ENCODE data around the gene ZBTB3. TPM values are rescaled to one million over a fixed set of nuclear protein-coding genes. Genes with fewer than 3 reads are reported as not detected.
A peak's percentile ranks its signal among the peaks of the same experiment; 100 is the strongest.

Gene ZBTB3
- total RNA-seq, 2 experiments from 2014 or later = 9.8 to 11.8 TPM

DNA sequence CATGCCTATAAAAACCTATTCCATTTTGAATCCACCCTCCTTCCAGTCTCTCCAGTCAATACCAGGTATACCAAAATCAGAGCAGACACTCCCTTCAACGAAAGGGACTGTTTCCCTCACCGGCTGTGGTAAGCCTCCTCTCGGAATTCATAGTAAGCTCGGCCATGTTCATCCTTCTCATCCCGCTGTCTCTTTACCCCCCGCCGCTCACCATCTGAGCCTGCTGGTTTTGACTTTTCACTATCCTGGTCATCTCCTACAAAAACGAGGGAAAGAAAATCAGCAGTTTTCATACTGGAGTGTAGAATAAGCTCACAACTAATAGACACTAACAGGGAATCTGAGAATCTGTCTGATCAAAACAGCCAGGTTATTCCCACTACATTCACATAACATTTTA lies 29.8 kb downstream of the ZBTB3 start:
- no peak for DNase-seq
- Mint-ChIP-seq H3K4me1 (ENCODE audit: low read depth) (peaks cover 46% of the 10 kb centered on the region), H3K4me3 (peak overlapping the region; percentile 95), H3K36me3 (ENCODE audit: low read depth) (peaks cover 76% of the 10 kb centered on the region), H3K9me3 (no peaks in the 10 kb centered on the region), H3K27me3 (no peaks in the 10 kb centered on the region), H3K27ac (peak overlapping the region; percentile 54)
- ChIA-PET CTCF (interaction anchor here (1.0 to 2.3 kb wide), 6 partner anchors 9 to 62 kb away, joined by 3 to 10 read pairs (median 4); no protein-coding TSS in a partner anchor), POLR2A (interaction anchor here (0.6 to 7.5 kb wide), 15 partner anchors 8 to 157 kb away, joined by 3 to 75 read pairs (median 4); partner anchors contain the start of genes C11orf98, CSKMT, LBHD1 and POLR2G)
- intact Hi-C loops (cut with micrococcal nuclease) = no loop called here
- TF ChIP-seq, protein P1, sequence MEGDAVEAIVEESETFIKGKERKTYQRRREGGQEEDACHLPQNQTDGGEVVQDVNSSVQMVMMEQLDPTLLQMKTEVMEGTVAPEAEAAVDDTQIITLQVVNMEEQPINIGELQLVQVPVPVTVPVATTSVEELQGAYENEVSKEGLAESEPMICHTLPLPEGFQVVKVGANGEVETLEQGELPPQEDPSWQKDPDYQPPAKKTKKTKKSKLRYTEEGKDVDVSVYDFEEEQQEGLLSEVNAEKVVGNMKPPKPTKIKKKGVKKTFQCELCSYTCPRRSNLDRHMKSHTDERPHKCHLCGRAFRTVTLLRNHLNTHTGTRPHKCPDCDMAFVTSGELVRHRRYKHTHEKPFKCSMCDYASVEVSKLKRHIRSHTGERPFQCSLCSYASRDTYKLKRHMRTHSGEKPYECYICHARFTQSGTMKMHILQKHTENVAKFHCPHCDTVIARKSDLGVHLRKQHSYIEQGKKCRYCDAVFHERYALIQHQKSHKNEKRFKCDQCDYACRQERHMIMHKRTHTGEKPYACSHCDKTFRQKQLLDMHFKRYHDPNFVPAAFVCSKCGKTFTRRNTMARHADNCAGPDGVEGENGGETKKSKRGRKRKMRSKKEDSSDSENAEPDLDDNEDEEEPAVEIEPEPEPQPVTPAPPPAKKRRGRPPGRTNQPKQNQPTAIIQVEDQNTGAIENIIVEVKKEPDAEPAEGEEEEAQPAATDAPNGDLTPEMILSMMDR (IDR thresholded peaks at IDR 0.05) = no peak
- no peak for ATAC-seq

DNA sequence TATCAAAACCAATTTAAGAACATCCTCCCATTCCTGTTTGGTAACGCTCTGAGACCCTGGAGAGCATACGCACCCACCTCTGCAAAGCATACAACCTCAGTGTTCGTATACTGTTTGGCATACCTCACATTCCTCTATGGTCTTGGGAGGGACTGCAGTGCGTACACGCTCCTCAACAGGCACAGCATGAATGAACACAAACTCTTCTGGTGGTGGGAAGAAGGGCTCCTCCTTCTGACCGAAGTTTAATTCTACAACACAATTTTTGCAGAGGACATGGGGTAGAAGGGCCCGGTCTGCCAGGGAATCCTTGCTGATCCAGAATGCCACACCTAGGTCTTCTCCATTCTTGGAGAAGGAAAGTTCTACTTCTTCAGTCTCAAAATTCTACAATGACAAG lies 32.0 kb downstream of the ZBTB3 start:
- intact Hi-C loops (cut with micrococcal nuclease) = no loop called here
- TF ChIP-seq, protein P1 (IDR thresholded peaks at IDR 0.05) = no peak
- DNase-seq (no peak), ATAC-seq (no peak)
- Mint-ChIP-seq H3K4me1 (ENCODE audit: low read depth) (peaks cover 48% of the 10 kb centered on the region), H3K36me3 (ENCODE audit: low read depth) (peaks cover 86% of the 10 kb centered on the region), H3K9me3 (no peaks in the 10 kb centered on the region), H3K27me3 (no peaks in the 10 kb centered on the region), H3K4me3 (no peak overlapping the region), H3K27ac (peak overlapping the region; percentile 74)
- POLR2A ChIA-PET = no interaction called here
- CTCF ChIA-PET = interaction anchor here (0.6 kb wide), 1 partner anchor 16 kb away, joined by 3 read pairs; no protein-coding TSS in a partner anchor

DNA sequence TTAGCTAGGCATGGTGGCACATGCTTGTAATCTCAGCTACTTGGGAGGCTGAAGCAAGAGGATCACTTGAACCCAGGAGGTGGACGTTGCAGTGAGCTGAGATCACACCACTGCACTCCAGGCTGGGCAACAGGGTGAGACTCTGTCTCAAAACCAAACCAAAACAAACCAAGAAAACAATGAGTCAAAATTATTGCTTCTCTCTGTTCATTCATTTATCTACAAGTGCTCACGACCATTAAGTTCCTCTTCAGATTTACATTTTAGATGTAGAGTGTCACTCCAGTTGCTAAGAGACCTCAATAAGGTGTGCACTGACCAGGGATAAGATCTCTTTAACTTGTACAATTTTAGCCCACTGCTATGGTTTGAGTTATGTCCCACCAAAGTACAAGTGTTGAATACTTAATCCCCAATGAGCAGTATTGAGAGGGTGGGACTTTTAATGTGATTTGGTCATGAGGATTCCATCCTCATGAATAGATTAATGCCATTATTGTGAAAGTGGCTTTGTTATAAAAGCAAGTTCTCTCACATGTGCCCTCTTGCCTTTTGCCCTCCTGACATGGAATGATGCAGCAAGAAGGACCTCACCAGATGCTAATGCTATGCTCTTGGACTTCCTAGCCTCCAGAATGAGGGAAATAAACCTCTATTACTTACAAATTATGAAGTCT lies 34.5 kb downstream of the ZBTB3 start:
- Mint-ChIP-seq H3K4me3 (no peak overlapping the region), H3K27ac (peak overlapping the region; percentile 62), H3K27me3 (no peaks in the 10 kb centered on the region), H3K36me3 (ENCODE audit: low read depth) (peaks cover 85% of the 10 kb centered on the region), H3K4me1 (ENCODE audit: low read depth) (peaks cover 53% of the 10 kb centered on the region), H3K9me3 (no peaks in the 10 kb centered on the region)
- TF ChIP-seq, protein P1 (IDR thresholded peaks at IDR 0.05) = no peak
- intact Hi-C loops (cut with micrococcal nuclease) = no loop called here
- peak; percentile 13 for ATAC-seq
- CTCF ChIA-PET = interaction anchor here (1.2 kb wide), 1 partner anchor 10 kb away, joined by 3 read pairs; no protein-coding TSS in a partner anchor
- POLR2A ChIA-PET = interaction anchor here (0.6 to 1.6 kb wide), 4 partner anchors 11 to 122 kb away, joined by 3 read pairs; partner anchors contain the start of gene UBXN1
- no peak for DNase-seq

DNA sequence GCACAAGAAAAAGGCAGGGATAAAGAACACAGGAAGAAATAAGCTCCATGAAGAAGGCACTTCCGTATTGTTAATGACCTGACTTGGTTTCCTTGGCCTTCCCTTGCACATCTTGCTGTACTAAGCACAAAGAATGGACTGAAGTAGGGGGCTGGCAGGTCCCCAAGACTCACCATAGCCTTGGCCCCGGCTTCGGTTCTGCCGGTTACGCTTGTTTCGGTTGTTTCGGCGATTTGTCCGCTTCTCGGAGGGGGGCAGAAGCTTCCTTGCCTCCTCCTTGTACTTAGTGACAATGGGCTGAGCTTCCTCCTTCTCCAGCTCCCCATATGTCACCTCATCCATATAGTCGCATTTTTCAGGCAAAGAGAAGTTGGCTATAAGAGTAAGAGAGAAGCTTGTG lies 37.1 kb downstream of the ZBTB3 start:
- Mint-ChIP-seq H3K4me1 (ENCODE audit: low read depth) (peaks cover 54% of the 10 kb centered on the region), H3K27ac (peak overlapping the region; percentile 17), H3K4me3 (no peak overlapping the region), H3K36me3 (ENCODE audit: low read depth) (peaks cover 80% of the 10 kb centered on the region), H3K9me3 (no peaks in the 10 kb centered on the region), H3K27me3 (no peaks in the 10 kb centered on the region)
- TF ChIP-seq, protein P1 (IDR thresholded peaks at IDR 0.05) = no peak
- DNase-seq (no peak), ATAC-seq (no peak)
- CTCF ChIA-PET = interaction anchor here (1.3 to 2.2 kb wide), 2 partner anchors 22 to 37 kb away, joined by 3 to 6 read pairs; no protein-coding TSS in a partner anchor
- POLR2A ChIA-PET = interaction anchor here (0.7 to 4.3 kb wide), 6 partner anchors 9 to 140 kb away, joined by 3 to 39 read pairs (median 4); partner anchors contain the start of genes HNRNPUL2 and TTC9C
- intact Hi-C loops (cut with micrococcal nuclease) = no loop called here

DNA sequence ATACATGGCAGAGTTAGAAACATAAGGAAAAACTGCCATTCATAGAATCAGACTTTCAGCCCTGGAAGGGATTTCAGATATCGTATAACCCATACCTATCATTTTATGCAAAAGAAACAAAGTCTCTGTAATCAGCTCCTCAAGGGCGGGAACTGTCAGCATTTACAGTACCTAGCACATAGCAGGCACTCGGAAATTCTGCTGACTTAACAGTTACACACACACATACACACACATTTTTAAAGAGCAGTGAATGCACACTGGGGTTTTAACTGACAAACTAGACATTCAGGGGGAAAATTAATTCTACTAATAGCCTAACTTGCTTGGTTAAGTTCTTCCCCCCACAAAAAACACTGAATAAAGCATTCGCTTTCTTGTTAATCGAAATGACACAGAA lies 37.8 kb downstream of the ZBTB3 start:
- Mint-ChIP-seq H3K27ac (peak overlapping the region; percentile 30), H3K36me3 (ENCODE audit: low read depth) (peaks cover 74% of the 10 kb centered on the region), H3K4me3 (no peak overlapping the region), H3K27me3 (no peaks in the 10 kb centered on the region), H3K9me3 (no peaks in the 10 kb centered on the region), H3K4me1 (ENCODE audit: low read depth) (peaks cover 55% of the 10 kb centered on the region)
- POLR2A ChIA-PET = interaction anchor here (0.8 to 4.3 kb wide), 7 partner anchors 10 to 140 kb away, joined by 3 to 39 read pairs (median 4); partner anchors contain the start of genes HNRNPUL2 and TTC9C
- intact Hi-C loops (cut with micrococcal nuclease) = no loop called here
- no peak for ATAC-seq
- TF ChIP-seq, protein P1 (IDR thresholded peaks at IDR 0.05) = no peak
- CTCF ChIA-PET = interaction anchor here (1.3 to 2.2 kb wide), 3 partner anchors 8 to 36 kb away, joined by 3 to 6 read pairs (median 5); no protein-coding TSS in a partner anchor
- DNase-seq = no peak

All from activated CD8-positive, alpha-beta T cell treated with anti-CD3 and anti-CD28 coated beads for 36 hours (primary cell).